Suprapubic skin (tissue), 4 donors: ENCODE data around the gene GRIN2D. TPM values are rescaled to one million over a fixed set of nuclear protein-coding genes. Genes with fewer than 3 reads are reported as not detected.

Experiments used
- DNase-seq, 2 donors: peaks; one replicate each; pipeline ENCODE4 v3.0.0-alpha.2; 2019; ENCODE audit warnings: low spot score in 2 of 2
- H3K27ac ChIP-seq: fragments of 200-600 bp; sonication (generic); one replicate; pipeline ENCODE4 v1.5.1; 2019
- H3K27me3 ChIP-seq: fragments of 200-600 bp; sonication (generic); one replicate; pipeline ENCODE4 v1.5.1; 2019
- H3K36me3 ChIP-seq: fragments of 200-600 bp; sonication (generic); one replicate; pipeline ENCODE4 v1.5.1; 2019
- H3K4me1 ChIP-seq: fragments of 200-600 bp; sonication (generic); one replicate; pipeline ENCODE4 v1.5.1; 2019
- H3K4me3 ChIP-seq: fragments of 200-600 bp; sonication (generic); one replicate; pipeline ENCODE4 v1.5.1; 2019; ENCODE audit warnings: mild to moderate bottlenecking
- H3K9me3 ChIP-seq: fragments of 200-600 bp; sonication (generic); one replicate; pipeline ENCODE4 v1.5.1; 2019
- CTCF ChIP-seq, 2 donors: fragments of 200-600 bp in 1 of 2; fragments of 450-650 bp in 1 of 2; sonication (generic) in 1 of 2; IDR thresholded peaks; one replicate each; pipeline ENCODE4 v1.5.1; 2016 to 2019; ENCODE audit warnings: antibody characterized with exemption in 2 of 2, mild to moderate bottlenecking in 1 of 2, moderate library complexity in 1 of 2
- EP300 ChIP-seq: sonication (generic); formaldehyde crosslinking; IDR thresholded peaks from one replicate; pipeline ENCODE4 v1.6.1; 2017; ENCODE audit warnings: antibody characterized with exemption
- POLR2A ChIP-seq, 2 donors: fragments of 450-650 bp; IDR thresholded peaks; one replicate each; pipeline ENCODE4 v1.6.1; 2017; ENCODE audit warnings: antibody characterized with exemption in 2 of 2, mild to moderate bottlenecking in 2 of 2, moderate library complexity in 2 of 2
- POLR2AphosphoS5 ChIP-seq, 3 donors: sonication (generic); formaldehyde crosslinking; IDR thresholded peaks; one replicate each; pipeline ENCODE4 v1.6.1; 2017; ENCODE audit warnings: antibody characterized with exemption in 3 of 3
- WGBS: methylation state at CpG from one replicate; pipeline ENCODE4 v1.1.5; 2018; 5-methylcytosine and 5-hydroxymethylcytosine counted together
- total RNA-seq, 4 donors: library from RNA; depleted of rRNA; stranded (reverse); fragments of >200 nt; gene quantifications; one replicate each; pipeline ENCODE4 v1.1.0, GENCODE V29; 2016

GRIN2D gene
- total RNA-seq, 4 donors from 2014 or later = 0.38 to 1.4 (median 0.94) TPM

- 84% methylated on average over 11 of the region's 11 CpGs for WGBS
These were observed 12.1 kb upstream of the GRIN2D start for GRCh38 chr19:48381178-48381950.

GRCh38 chr19:48382286-48382685, 11.2 kb upstream of the GRIN2D start:
- Histone ChIP-seq H3K4me1 (no peaks in the 10 kb centered on the region), H3K9me3 (no peaks in the 10 kb centered on the region), H3K36me3 (peaks cover 62% of the 10 kb centered on the region), H3K4me3 (no peak overlapping the region), H3K27ac (no peak overlapping the region), H3K27me3 (no peaks in the 10 kb centered on the region)
- no peak for DNase-seq
- TF ChIP-seq EP300 (no peak), CTCF (IDR thresholded peaks at IDR 0.05) (no peak), POLR2AphosphoS5 (IDR thresholded peaks at IDR 0.05) (no peak), POLR2A (IDR thresholded peaks at IDR 0.05) (no peak)
- 91% methylated on average over 8 of the region's 8 CpGs for WGBS

More at GRCh38 chr19:48381178-48381950, 12.1 kb upstream of the GRIN2D start:
- DNase-seq = no peak
- Histone ChIP-seq H3K36me3 (peaks cover 53% of the 10 kb centered on the region), H3K27me3 (no peaks in the 10 kb centered on the region), H3K27ac (no peak overlapping the region), H3K4me3 (no peak overlapping the region), H3K4me1 (no peaks in the 10 kb centered on the region), H3K9me3 (no peaks in the 10 kb centered on the region)
- TF ChIP-seq EP300 (no peak), CTCF (IDR thresholded peaks at IDR 0.05) (no peak), POLR2A (IDR thresholded peaks at IDR 0.05) (no peak), POLR2AphosphoS5 (IDR thresholded peaks at IDR 0.05) (no peak)

GRCh38 chr19:48385461-48386087, 7.9 kb upstream of the GRIN2D start:
- WGBS = 87% methylated on average over 7 of the region's 7 CpGs
- no peak for DNase-seq
- H3K36me3 ChIP-seq = peaks cover 84% of the 10 kb centered on the region

GRCh38 chr19:48386981-48387380, 6.5 kb upstream of the GRIN2D start:
- no peak for TF ChIP-seq CTCF (IDR thresholded peaks at IDR 0.05)
- TF ChIP-seq POLR2A (IDR thresholded peaks at IDR 0.05) = no peak
- TF ChIP-seq EP300 = no peak
- no peak for TF ChIP-seq POLR2AphosphoS5 (IDR thresholded peaks at IDR 0.05)
- no peak for DNase-seq
- Histone ChIP-seq H3K27ac (no peak overlapping the region), H3K9me3 (no peaks in the 10 kb centered on the region), H3K27me3 (no peaks in the 10 kb centered on the region), H3K4me1 (peaks cover 17% of the 10 kb centered on the region), H3K36me3 (peaks cover 75% of the 10 kb centered on the region), H3K4me3 (no peak overlapping the region)
- WGBS = 93% methylated on average over 3 of the region's 3 CpGs

More at GRCh38 chr19:48385461-48386087, 7.9 kb upstream of the GRIN2D start:
- no peak overlapping the region for H3K4me3 ChIP-seq
- TF ChIP-seq POLR2A (IDR thresholded peaks at IDR 0.05) = no peak
- no peak for TF ChIP-seq POLR2AphosphoS5 (IDR thresholded peaks at IDR 0.05)
- TF ChIP-seq CTCF (IDR thresholded peaks at IDR 0.05) = no peak
- no peak for TF ChIP-seq EP300
- H3K4me1 ChIP-seq = peaks cover 14% of the 10 kb centered on the region
- no peaks in the 10 kb centered on the region for H3K27me3 ChIP-seq
- no peaks in the 10 kb centered on the region for H3K9me3 ChIP-seq
- no peak overlapping the region for H3K27ac ChIP-seq
